Epithelial cell of proximal tubule (primary cell): Measurements from ENCODE around the gene TMEM147. TPM values are rescaled to one million over a fixed set of nuclear protein-coding genes. Genes with fewer than 3 reads are reported as not detected.

ENCODE experiments used
- DNase-seq: peaks from one replicate; pipeline ENCODE4 v3.0.0-alpha.2; 2011; ENCODE audit warnings: low read depth
- H3K4me3 ChIP-seq: 2 replicates; pipeline ENCODE4 v1.5.1; 2011; ENCODE audit warnings: low read depth, mild to moderate bottlenecking, low read length
- CTCF ChIP-seq: conservative IDR thresholded peaks from 2 replicates; pipeline ENCODE4 v1.5.1; 2012; ENCODE audit warnings: low read depth, mild to moderate bottlenecking, low read length
- total RNA-seq: library from RNA; depleted of rRNA; stranded (reverse); fragments of >200 nt; gene quantifications from 2 replicates; pipeline ENCODE4 v1.2.3, GENCODE V29; 2015

The TMEM147 gene
- total RNA-seq, 1 donor from 2014 or later = 167 TPM

DNA sequence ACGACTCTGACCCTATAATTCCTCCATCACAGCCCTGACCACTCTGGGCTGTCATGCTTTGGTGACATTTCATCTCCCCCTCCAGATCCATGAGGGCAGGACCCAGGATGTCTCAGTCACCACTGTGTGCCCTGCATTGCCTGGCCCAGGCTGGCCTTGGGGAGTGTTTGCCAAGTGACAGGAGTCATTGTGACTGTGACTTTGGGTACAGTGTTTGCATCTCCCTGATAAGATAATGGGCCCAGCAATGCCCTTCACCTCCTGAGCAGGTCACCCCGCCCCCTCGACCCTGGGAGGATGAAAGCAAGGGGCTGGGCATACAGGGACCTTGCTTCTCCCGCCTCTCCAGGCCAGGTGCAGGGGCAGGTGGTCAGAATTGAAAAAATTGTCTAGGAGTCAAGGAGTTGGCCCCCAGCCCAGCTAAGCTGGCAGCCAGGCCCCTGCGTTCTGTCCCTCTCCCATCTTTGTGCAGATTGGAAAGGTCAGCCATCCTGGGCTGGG, 23.9 kb downstream of the TMEM147 start:
- no peak for TF ChIP-seq CTCF
- DNase-seq = no peak
- no peak overlapping the region for H3K4me3 ChIP-seq

- no peak for DNase-seq
- no peak for TF ChIP-seq CTCF
These were observed 26.1 kb downstream of the TMEM147 start for GRCh38 chr19:35571406-35571965.

DNA sequence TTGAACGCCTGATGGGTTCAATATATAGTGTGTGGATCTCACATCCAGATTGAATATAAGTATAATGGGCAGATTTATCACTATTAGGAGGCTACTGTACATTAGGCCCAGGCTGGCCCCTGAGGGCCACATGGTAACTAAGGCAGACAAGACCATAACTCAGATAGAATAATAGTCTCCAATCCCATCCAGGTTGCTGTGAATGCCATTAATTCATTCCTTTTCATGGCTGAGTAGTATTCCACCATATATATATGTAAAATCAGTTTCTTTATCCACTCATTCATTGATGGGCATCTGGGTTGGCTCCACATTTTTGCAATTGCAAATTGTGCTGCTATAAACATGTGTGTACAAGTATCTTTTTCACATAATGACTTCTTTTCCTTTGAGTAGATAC, 32.5 kb downstream of the TMEM147 start:
- H3K4me3 ChIP-seq = no peak overlapping the region
- TF ChIP-seq CTCF = no peak
- no peak for DNase-seq

More at GRCh38 chr19:35571406-35571965, 26.1 kb downstream of the TMEM147 start:
- no peak overlapping the region for H3K4me3 ChIP-seq

- no peak for TF ChIP-seq CTCF
- no peak overlapping the region for H3K4me3 ChIP-seq
- DNase-seq = no peak
These were observed 33.3 kb downstream of the TMEM147 start for GRCh38 chr19:35578707-35579106.

- no peak for TF ChIP-seq CTCF
- DNase-seq = no peak
- H3K4me3 ChIP-seq = no peak overlapping the region
These were observed 37.3 kb downstream of the TMEM147 start for GRCh38 chr19:35582760-35583159.

GRCh38 chr19:35585848-35586247, 40.4 kb downstream of the TMEM147 start, which contains the start of gene PMIS2:
TSS of gene PMIS2 (plus strand) at chr19:35586173. CDS start at chr19:35586260, 87 bp downstream.
- no peak for DNase-seq
- no peak for TF ChIP-seq CTCF
- H3K4me3 ChIP-seq = no peak within 1 kb of the TSS

DNA sequence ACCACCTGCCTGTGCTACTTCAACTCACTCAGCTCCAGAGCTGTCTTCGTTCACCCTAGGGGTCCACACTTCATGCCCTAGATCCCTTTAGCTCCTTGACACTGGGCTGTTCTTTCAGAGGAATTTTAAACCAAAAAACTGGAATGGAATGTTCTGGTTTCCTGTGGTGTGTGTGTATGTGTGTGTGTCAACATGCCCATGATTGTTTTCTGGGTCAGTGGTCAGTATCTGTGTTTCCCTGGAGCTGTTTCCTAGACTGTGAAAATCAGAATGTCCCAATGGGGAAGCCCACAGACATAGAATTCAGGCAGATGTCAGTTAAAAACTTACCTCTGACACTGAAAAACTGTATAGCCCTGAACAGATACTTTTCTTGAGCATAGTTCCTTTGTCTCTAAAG, 41.9 kb downstream of the TMEM147 start:
- DNase-seq = no peak
- no peak for TF ChIP-seq CTCF
- H3K4me3 ChIP-seq = no peak overlapping the region
